NCI-H2227 (cell line): ENCODE measurements around the gene PSD2.

Experiments
- DNase-seq: peaks from one replicate; lab custom pipeline; 2025; ENCODE audit not compliant: unreplicated experiment; lab: John Stamatoyannopoulos, UW

PSD2 gene

GRCh38 chr5:139810341-139811273 is 15.0 kb downstream of the PSD2 start:
- DNase-seq, result no peak

- DNase-seq, result no peak
These were observed 15.6 kb downstream of the PSD2 start for GRCh38 chr5:139811274-139811607.

GRCh38 chr5:139812323-139812722 is 16.7 kb downstream of the PSD2 start:
- DNase-seq, result no peak

- no peak for DNase-seq
These were observed 17.5 kb downstream of the PSD2 start for GRCh38 chr5:139812836-139813805.

- no peak for DNase-seq
These were observed 18.6 kb downstream of the PSD2 start for GRCh38 chr5:139814191-139814601.

GRCh38 chr5:139814704-139815280 is 19.2 kb downstream of the PSD2 start:
- DNase-seq, result no peak

GRCh38 chr5:139816566-139816965 is 21.0 kb downstream of the PSD2 start:
- no peak for DNase-seq

GRCh38 chr5:139817362-139817761 is 21.8 kb downstream of the PSD2 start:
- no peak for DNase-seq

- no peak for DNase-seq
These were observed 22.4 kb downstream of the PSD2 start for GRCh38 chr5:139817970-139818369.

- DNase-seq, result no peak
These were observed 24.5 kb downstream of the PSD2 start for GRCh38 chr5:139820130-139820529.

GRCh38 chr5:139820606-139821005 is 25.0 kb downstream of the PSD2 start:
- DNase-seq, result no peak

- no peak for DNase-seq
These were observed 26.4 kb downstream of the PSD2 start for GRCh38 chr5:139821806-139822552.

- DNase-seq, result no peak
These were observed 27.2 kb downstream of the PSD2 start for GRCh38 chr5:139822553-139823425.

- DNase-seq, result no peak
These were observed 28.2 kb downstream of the PSD2 start for GRCh38 chr5:139823757-139824355.

- DNase-seq, result no peak
These were observed 30.1 kb downstream of the PSD2 start for GRCh38 chr5:139825690-139826089.

- DNase-seq, result no peak
These were observed 32.7 kb downstream of the PSD2 start for GRCh38 chr5:139828207-139828895.

GRCh38 chr5:139829471-139829870 is 33.9 kb downstream of the PSD2 start:
- DNase-seq, result no peak

GRCh38 chr5:139831624-139832023 is 36.0 kb downstream of the PSD2 start:
- DNase-seq, result no peak

- no peak for DNase-seq
These were observed 37.9 kb downstream of the PSD2 start for GRCh38 chr5:139833525-139833924.
